Osteoblast (primary cell): ENCODE measurements around the gene DLG1. TPM values are rescaled to one million over a fixed set of nuclear protein-coding genes. Genes with fewer than 3 reads are reported as not detected.

Experiments used
- DNase-seq: peaks from one replicate; pipeline ENCODE4 v3.0.0; 2011; ENCODE audit warnings: low spot score, mixed read lengths; ENCODE audit not compliant: insufficient read length; ENCODE audit errors: missing footprints
- H2AFZ ChIP-seq: 2 replicates; pipeline ENCODE4 v1.6.0; 2011; ENCODE audit warnings: mild to moderate bottlenecking, low read length
- H3K27ac ChIP-seq: 2 replicates; pipeline ENCODE4 v1.5.1; 2011; ENCODE audit warnings: mild to moderate bottlenecking, low read depth, low read length, moderate library complexity
- H3K27me3 ChIP-seq: 2 replicates; pipeline ENCODE4 v1.6.0; 2012; ENCODE audit warnings: mild to moderate bottlenecking, control low read depth, inconsistent platforms, low read length, moderate library complexity; ENCODE audit not compliant: insufficient read depth
- H3K36me3 ChIP-seq: 2 replicates; pipeline ENCODE4 v1.5.1; 2011; ENCODE audit warnings: mild to moderate bottlenecking, low read length, control low read depth, moderate library complexity; ENCODE audit not compliant: insufficient read depth
- H3K4me1 ChIP-seq: 2 replicates; pipeline ENCODE4 v1.5.1; 2011; ENCODE audit warnings: mild to moderate bottlenecking, low read length, control low read depth, moderate library complexity; ENCODE audit not compliant: insufficient read depth
- H3K4me2 ChIP-seq: 2 replicates; pipeline ENCODE4 v1.6.0; 2011; ENCODE audit warnings: mild to moderate bottlenecking, low read length; ENCODE audit not compliant: insufficient read depth
- H3K4me3 ChIP-seq: fragments of 200-600 bp; sonication (generic); 3 replicates; pipeline ENCODE4 v1.5.1; 2012; ENCODE audit warnings: mild to moderate bottlenecking, low read length, inconsistent platforms; ENCODE audit not compliant: insufficient read depth
- H3K79me2 ChIP-seq: 2 replicates; pipeline ENCODE4 v1.6.0; 2012; ENCODE audit warnings: mild to moderate bottlenecking, low read length, control low read depth, inconsistent platforms; ENCODE audit not compliant: insufficient read depth
- H3K9me3 ChIP-seq: 2 replicates; pipeline ENCODE4 v1.5.1; 2011; ENCODE audit warnings: low read depth, low read length, control low read depth
- H4K20me1 ChIP-seq: 2 replicates; pipeline ENCODE4 v1.6.0; 2012; ENCODE audit warnings: mild to moderate bottlenecking, low read length, control low read depth; ENCODE audit not compliant: insufficient read depth
- total RNA-seq: library from RNA; depleted of rRNA; stranded (reverse); fragments of >200 nt; gene quantifications from 2 replicates; pipeline ENCODE4 v1.2.3, GENCODE V29; 2012
- TF ChIP-seq, protein P1 (sequence below): IDR thresholded peaks from 2 replicates; pipeline ENCODE4 v1.5.1; 2011; ENCODE audit warnings: mild to moderate bottlenecking, low read depth, low read length, moderate library complexity; ENCODE audit errors: extremely low read depth

Gene DLG1
- 76.6 and 79.3 TPM in 2 replicates for total RNA-seq

DNA sequence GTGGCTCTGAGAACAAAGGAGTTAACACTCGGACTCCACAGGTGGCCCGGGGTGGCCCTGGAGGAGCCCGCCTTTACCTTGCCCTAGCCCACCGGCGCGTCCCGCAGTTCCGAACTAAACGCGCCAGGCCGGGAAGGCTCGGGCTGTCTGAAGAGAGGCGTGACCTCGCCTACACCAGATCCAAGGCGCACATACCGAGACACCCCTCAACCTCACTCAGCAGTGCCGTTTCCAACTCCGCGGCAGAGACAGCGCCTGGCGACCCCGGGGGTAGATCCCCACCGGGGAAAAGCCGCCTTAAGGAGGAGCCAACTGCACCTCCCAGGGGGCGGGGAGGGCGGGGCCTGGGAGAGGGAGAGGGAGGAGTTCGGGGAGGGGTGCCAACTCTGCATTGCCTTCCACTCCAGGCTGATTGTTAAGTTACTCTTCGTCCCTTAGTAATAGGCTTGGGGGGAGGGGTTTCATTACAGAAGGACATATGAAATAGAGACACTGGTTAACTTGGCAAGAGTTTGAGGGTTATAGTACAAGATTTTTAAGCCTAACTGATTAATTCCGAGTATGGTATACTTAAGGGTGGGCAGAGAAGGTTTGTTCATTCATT, at the start of gene DLG1:
Gene DLG1, minus strand, starts transcription at position 272 of the 604 bp plus-strand sequence. CDS start 1,408 bp downstream, outside the sequence.
- H3K9me3 ChIP-seq = no peaks in the 10 kb centered on the region
- TF ChIP-seq, protein P1, sequence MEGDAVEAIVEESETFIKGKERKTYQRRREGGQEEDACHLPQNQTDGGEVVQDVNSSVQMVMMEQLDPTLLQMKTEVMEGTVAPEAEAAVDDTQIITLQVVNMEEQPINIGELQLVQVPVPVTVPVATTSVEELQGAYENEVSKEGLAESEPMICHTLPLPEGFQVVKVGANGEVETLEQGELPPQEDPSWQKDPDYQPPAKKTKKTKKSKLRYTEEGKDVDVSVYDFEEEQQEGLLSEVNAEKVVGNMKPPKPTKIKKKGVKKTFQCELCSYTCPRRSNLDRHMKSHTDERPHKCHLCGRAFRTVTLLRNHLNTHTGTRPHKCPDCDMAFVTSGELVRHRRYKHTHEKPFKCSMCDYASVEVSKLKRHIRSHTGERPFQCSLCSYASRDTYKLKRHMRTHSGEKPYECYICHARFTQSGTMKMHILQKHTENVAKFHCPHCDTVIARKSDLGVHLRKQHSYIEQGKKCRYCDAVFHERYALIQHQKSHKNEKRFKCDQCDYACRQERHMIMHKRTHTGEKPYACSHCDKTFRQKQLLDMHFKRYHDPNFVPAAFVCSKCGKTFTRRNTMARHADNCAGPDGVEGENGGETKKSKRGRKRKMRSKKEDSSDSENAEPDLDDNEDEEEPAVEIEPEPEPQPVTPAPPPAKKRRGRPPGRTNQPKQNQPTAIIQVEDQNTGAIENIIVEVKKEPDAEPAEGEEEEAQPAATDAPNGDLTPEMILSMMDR = no peak
- peaks cover 34% of the 10 kb centered on the region for H3K4me1 ChIP-seq
- H3K79me2 ChIP-seq = peaks cover 49% of the 10 kb centered on the region
- peak within 1 kb of the TSS; percentile 82 for H2AFZ ChIP-seq
- H3K4me2 ChIP-seq = peak within 1 kb of the TSS; percentile 93
- peak within 1 kb of the TSS; percentile 88 for H3K4me3 ChIP-seq
- peak; percentile 95 for DNase-seq
- no peaks in the 10 kb centered on the region for H4K20me1 ChIP-seq
- H3K27me3 ChIP-seq = no peaks in the 10 kb centered on the region
- H3K27ac ChIP-seq = peak within 1 kb of the TSS; percentile 92
- peaks cover 26% of the 10 kb centered on the region for H3K36me3 ChIP-seq

DNA sequence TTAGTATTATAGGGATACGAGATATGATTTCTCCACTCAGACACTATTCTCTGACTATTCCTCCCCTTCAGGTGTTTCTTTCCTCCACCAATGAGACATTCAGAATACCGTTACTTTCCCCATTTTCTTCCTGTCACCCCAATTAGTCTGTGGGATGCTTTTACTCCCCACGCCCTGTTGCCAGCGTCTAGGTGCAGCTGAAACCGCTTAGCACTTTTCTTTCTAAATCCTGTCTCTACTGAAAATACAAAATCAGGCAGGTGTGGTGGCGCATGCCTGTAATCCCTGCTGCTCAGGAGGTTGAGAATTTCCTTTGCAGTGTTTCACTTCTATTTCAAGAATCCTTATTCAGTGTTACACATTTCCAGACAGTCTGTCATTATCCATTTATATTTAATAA, 49.6 kb upstream of the DLG1 start:
- Histone ChIP-seq H3K79me2 (no peaks in the 10 kb centered on the region), H3K4me2 (no peak overlapping the region), H3K36me3 (no peaks in the 10 kb centered on the region), H3K27me3 (peaks cover 4% of the 10 kb centered on the region), H4K20me1 (no peaks in the 10 kb centered on the region), H3K27ac (no peak overlapping the region), H2AFZ (no peak overlapping the region), H3K4me1 (peaks cover 7% of the 10 kb centered on the region), H3K9me3 (no peaks in the 10 kb centered on the region), H3K4me3 (no peak overlapping the region)
- no peak for DNase-seq
- TF ChIP-seq, protein P1 = no peak

DNA sequence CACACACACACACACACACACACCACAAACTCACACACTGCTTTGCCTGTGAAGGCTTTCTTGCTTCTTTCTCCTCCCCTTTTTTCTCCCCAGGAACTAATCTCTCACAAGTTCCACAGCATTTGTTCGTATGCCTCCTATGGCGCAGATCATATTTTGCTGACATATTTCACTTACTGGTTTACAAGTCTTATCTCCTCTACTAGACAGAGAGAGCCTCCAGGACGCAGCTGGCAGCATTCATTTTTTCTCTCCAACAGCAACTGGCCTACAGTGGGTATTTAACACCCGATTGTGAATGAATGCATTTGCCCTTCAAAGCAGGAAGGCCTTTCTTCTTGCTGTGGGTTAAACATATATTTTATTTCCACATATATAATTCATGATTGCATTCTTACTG, 47.0 kb upstream of the DLG1 start:
- Histone ChIP-seq H3K36me3 (no peaks in the 10 kb centered on the region), H4K20me1 (no peaks in the 10 kb centered on the region), H3K27ac (no peak overlapping the region), H3K27me3 (peaks cover 4% of the 10 kb centered on the region), H3K9me3 (no peaks in the 10 kb centered on the region), H3K4me1 (peaks cover under 1% of the 10 kb centered on the region), H2AFZ (no peak overlapping the region), H3K4me3 (no peak overlapping the region), H3K79me2 (no peaks in the 10 kb centered on the region), H3K4me2 (no peak overlapping the region)
- no peak for DNase-seq
- TF ChIP-seq, protein P1 = no peak

DNA sequence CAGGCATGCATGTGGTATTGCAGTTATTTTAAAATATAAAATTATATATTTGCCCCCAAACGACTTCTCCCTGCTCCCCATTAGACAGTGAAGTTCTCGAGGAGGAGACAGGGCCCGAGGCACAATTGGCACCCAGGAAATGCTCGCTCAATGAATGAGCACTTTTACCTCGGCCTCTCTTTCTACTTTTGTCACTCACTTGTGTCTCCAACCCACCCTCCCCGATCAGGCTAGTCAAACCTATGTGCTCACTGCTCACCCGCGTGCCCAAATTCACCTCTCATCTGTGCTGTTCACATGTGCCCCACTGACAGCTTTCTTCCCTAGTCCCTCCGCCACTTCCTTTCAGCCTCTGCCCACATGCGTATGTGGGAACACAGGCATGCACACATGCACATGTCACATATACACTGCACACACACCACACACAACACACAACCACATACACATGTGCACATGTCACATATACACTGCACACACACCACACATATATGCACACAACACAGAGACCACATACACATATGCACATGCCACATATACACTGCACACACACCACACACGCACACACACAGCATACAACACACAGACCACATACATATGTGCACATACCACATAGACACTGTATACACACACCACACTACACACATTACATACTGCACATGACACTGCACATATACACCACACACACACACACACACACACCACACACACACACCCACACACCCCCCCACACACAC, 46.3 kb upstream of the DLG1 start:
- H3K4me2 ChIP-seq = no peak overlapping the region
- no peaks in the 10 kb centered on the region for H3K9me3 ChIP-seq
- no peaks in the 10 kb centered on the region for H3K36me3 ChIP-seq
- peaks cover 6% of the 10 kb centered on the region for H3K4me1 ChIP-seq
- H3K4me3 ChIP-seq = no peak overlapping the region
- TF ChIP-seq, protein P1 = no peak
- no peaks in the 10 kb centered on the region for H4K20me1 ChIP-seq
- H3K27me3 ChIP-seq = peaks cover 4% of the 10 kb centered on the region
- H2AFZ ChIP-seq = no peak overlapping the region
- H3K79me2 ChIP-seq = no peaks in the 10 kb centered on the region
- H3K27ac ChIP-seq = no peak overlapping the region
- DNase-seq = no peak
